Loucy (cell line): ENCODE data around the gene KLC1.

ENCODE experiments used
- H2AFZ ChIP-seq: fragments of 200-600 bp; sonication (generic); 2 replicates; pipeline ENCODE4 v1.6.0; 2016; ENCODE audit warnings: antibody characterized with exemption, mild to moderate bottlenecking, low read length, moderate library complexity
- H3F3A ChIP-seq: fragments of 200-600 bp; 2 replicates; pipeline ENCODE4 v1.6.0; 2016; ENCODE audit warnings: antibody characterized with exemption, low read depth, mild to moderate bottlenecking
- H3K27me3 ChIP-seq: fragments of 200-600 bp; sonication (generic); 2 replicates; pipeline ENCODE4 v1.6.1; 2014; ENCODE audit warnings: low read length, mild to moderate bottlenecking; ENCODE audit not compliant: insufficient read depth, poor library complexity, severe bottlenecking
- H3K36me3 ChIP-seq: fragments of 200-600 bp; sonication (generic); 2 replicates; pipeline ENCODE4 v1.6.1; 2016; ENCODE audit warnings: low read length; ENCODE audit not compliant: insufficient read depth
- H3K4me1 ChIP-seq: fragments of 200-600 bp; sonication (generic); 2 replicates; pipeline ENCODE4 v1.5.1; 2014; ENCODE audit warnings: low read length, mild to moderate bottlenecking; ENCODE audit not compliant: insufficient read depth, poor library complexity, severe bottlenecking
- H3K4me2 ChIP-seq: fragments of 200-600 bp; sonication (generic); 2 replicates; pipeline ENCODE4 v1.6.0; 2014; ENCODE audit warnings: antibody characterized with exemption, low read length, low read depth, mild to moderate bottlenecking; ENCODE audit not compliant: poor library complexity, severe bottlenecking
- H3K4me3 ChIP-seq: fragments of 200-600 bp; sonication (generic); 2 replicates; pipeline ENCODE4 v1.5.1; 2014; ENCODE audit warnings: low read length, mild to moderate bottlenecking, mixed read lengths; ENCODE audit not compliant: poor library complexity, severe bottlenecking
- H3K79me2 ChIP-seq: fragments of 200-600 bp; sonication (generic); 2 replicates; pipeline ENCODE4 v1.6.1; 2014; ENCODE audit warnings: low read length; ENCODE audit not compliant: insufficient read depth
- H3K9ac ChIP-seq: fragments of 200-600 bp; sonication (generic); 2 replicates; pipeline ENCODE4 v1.6.0; 2014; ENCODE audit warnings: mild to moderate bottlenecking, low read depth, low read length, moderate library complexity; ENCODE audit not compliant: poor library complexity, severe bottlenecking
- H3K9me2 ChIP-seq: fragments of 200-600 bp; sonication (generic); replicated peaks from 2 replicates; pipeline ENCODE4 v1.6.1; 2016; ENCODE audit warnings: low read depth, low read length, mixed read lengths
- H3K9me3 ChIP-seq: fragments of 200-600 bp; sonication (generic); 2 replicates; pipeline ENCODE4 v1.6.1; 2014; ENCODE audit warnings: mild to moderate bottlenecking, antibody characterized with exemption, low read length, low read depth; ENCODE audit not compliant: insufficient read depth
- H4K20me1 ChIP-seq: fragments of 200-600 bp; sonication (generic); 2 replicates; pipeline ENCODE4 v1.6.0; 2014; ENCODE audit warnings: antibody characterized with exemption, low read length, mild to moderate bottlenecking; ENCODE audit not compliant: insufficient read depth, poor library complexity, severe bottlenecking
- EZH2phosphoT487 ChIP-seq: fragments of 200-600 bp; IDR thresholded peaks from 2 replicates; pipeline ENCODE4 v1.6.1; 2018; ENCODE audit warnings: antibody characterized with exemption, mild to moderate bottlenecking, moderate library complexity, borderline replicate concordance
- TF ChIP-seq, protein P1 (sequence below): fragments of 200-600 bp; sonication (generic); conservative IDR thresholded peaks from 2 replicates; pipeline ENCODE4 v1.5.1; 2014; ENCODE audit warnings: mild to moderate bottlenecking, antibody characterized with exemption, low read length

The KLC1 gene

DNA sequence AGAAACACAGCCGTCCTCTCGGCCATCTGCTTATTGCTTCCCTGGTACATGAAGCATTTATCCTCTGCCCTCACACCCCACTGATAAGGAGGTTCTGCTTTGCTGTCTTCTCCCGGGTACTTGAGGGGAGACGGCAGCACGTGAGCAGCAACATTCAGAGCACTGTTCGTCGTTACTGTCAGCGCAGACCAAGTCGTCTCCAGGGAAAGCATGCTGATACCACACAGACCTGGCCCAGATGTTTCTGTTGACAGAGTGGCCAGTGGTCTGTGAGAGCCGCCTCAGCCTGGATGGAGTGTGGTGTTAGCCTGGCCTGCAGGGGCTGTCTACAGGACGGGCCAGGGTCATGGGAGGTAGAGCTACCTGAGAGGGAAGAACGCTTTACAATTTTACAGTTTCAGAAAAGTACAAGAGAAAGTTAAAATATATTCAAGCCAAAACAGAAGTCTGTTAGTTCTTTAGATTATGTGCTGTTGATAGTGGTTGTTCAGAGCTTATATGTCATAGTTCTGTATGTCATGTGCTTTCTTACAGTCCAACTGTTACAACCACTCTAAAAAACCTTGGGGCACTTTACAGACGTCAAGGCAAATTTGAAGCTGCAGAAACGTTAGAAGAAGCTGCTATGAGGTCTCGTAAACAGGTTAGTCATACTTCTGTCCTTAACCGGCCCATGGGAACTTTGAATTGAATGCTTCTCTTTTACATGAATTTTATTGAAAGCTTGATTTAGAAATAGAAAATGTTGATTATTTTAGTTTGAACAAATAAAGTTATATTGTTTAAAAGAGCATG lies 48.1 kb downstream of the KLC1 start:
- Histone ChIP-seq H3K4me2 (no peak overlapping the region), H3K4me1 (no peaks in the 10 kb centered on the region), H4K20me1 (no peaks in the 10 kb centered on the region), H3K4me3 (no peak overlapping the region), H2AFZ (no peak overlapping the region), H3K9ac (no peak overlapping the region), H3K27me3 (no peaks in the 10 kb centered on the region), H3K36me3 (peaks cover 82% of the 10 kb centered on the region), H3K9me2 (no peaks in the 10 kb centered on the region), H3K9me3 (no peaks in the 10 kb centered on the region), H3F3A (no peaks in the 10 kb centered on the region), H3K79me2 (no peaks in the 10 kb centered on the region)
- TF ChIP-seq EZH2phosphoT487, result no peak
- TF ChIP-seq, protein P1, sequence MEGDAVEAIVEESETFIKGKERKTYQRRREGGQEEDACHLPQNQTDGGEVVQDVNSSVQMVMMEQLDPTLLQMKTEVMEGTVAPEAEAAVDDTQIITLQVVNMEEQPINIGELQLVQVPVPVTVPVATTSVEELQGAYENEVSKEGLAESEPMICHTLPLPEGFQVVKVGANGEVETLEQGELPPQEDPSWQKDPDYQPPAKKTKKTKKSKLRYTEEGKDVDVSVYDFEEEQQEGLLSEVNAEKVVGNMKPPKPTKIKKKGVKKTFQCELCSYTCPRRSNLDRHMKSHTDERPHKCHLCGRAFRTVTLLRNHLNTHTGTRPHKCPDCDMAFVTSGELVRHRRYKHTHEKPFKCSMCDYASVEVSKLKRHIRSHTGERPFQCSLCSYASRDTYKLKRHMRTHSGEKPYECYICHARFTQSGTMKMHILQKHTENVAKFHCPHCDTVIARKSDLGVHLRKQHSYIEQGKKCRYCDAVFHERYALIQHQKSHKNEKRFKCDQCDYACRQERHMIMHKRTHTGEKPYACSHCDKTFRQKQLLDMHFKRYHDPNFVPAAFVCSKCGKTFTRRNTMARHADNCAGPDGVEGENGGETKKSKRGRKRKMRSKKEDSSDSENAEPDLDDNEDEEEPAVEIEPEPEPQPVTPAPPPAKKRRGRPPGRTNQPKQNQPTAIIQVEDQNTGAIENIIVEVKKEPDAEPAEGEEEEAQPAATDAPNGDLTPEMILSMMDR, result no peak

DNA sequence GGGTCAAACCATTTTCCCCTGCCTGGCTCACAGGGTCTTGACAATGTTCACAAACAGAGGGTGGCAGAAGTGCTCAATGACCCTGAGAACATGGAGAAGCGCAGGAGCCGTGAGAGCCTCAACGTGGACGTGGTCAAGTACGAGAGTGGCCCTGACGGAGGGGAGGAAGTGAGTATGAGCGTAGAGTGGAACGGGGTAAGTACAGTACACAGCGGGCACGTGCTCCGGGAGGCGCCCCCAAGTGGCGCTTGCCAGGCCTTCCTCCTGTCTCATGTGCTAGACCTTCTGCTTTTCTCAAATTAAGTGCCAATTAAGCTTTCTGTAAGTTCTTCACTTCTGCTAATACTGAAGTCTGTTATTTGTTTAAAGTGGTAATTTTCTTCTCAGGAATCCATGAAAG lies 50.3 kb downstream of the KLC1 start:
- H3K4me2 ChIP-seq, result no peak overlapping the region
- no peaks in the 10 kb centered on the region for H3K4me1 ChIP-seq
- no peak overlapping the region for H2AFZ ChIP-seq
- no peaks in the 10 kb centered on the region for H4K20me1 ChIP-seq
- peaks cover 78% of the 10 kb centered on the region; the same call in 1 of the 2 replicates for H3K36me3 ChIP-seq
- no peak overlapping the region for H3K4me3 ChIP-seq
- no peak overlapping the region for H3K9ac ChIP-seq
- no peaks in the 10 kb centered on the region for H3F3A ChIP-seq
- no peaks in the 10 kb centered on the region for H3K9me3 ChIP-seq
- H3K9me2 ChIP-seq, result no peaks in the 10 kb centered on the region
- no peaks in the 10 kb centered on the region for H3K27me3 ChIP-seq
- no peaks in the 10 kb centered on the region for H3K79me2 ChIP-seq
- TF ChIP-seq EZH2phosphoT487, result no peak
- TF ChIP-seq, protein P1, result peak; percentile 82

GRCh38 chr14:103680491-103681231 lies 51.6 kb downstream of the KLC1 start:
- Histone ChIP-seq H2AFZ (no peak overlapping the region), H3K36me3 (peaks cover 78% of the 10 kb centered on the region; the same call in 1 of the 2 replicates), H3K79me2 (no peaks in the 10 kb centered on the region), H3K9me2 (no peaks in the 10 kb centered on the region), H3K4me3 (no peak overlapping the region), H3K27me3 (no peaks in the 10 kb centered on the region), H3K4me1 (no peaks in the 10 kb centered on the region), H3K9ac (no peak overlapping the region), H4K20me1 (no peaks in the 10 kb centered on the region), H3F3A (no peaks in the 10 kb centered on the region), H3K4me2 (no peak overlapping the region), H3K9me3 (no peaks in the 10 kb centered on the region)
- no peak for TF ChIP-seq EZH2phosphoT487
- TF ChIP-seq, protein P1, result no peak
